Right lobe of liver (tissue), 4 donors: ENCODE results near the gene ADGRE3.

Experiments used
- POLR2A ChIP-seq: fragments of 450-650 bp; IDR thresholded peaks from one replicate; pipeline ENCODE4 v1.6.1; 2017; ENCODE audit warnings: antibody characterized with exemption, mild to moderate bottlenecking
- TF ChIP-seq, protein P1 (sequence below), 4 donors: fragments of 200-600 bp in 3 of 4; fragments of 450-650 bp in 1 of 4; IDR thresholded peaks; one replicate each; pipeline versions ENCODE4 v1.5.1 to v1.8.0; 2016 to 2022; ENCODE audit warnings: antibody characterized with exemption in 4 of 4, mild to moderate bottlenecking in 2 of 4
- donor health status: DM: no; HTN: no; CAD: no.
- donor health status: DM: no; HTN: no; CAD: no.
- donor health status: DM: no; HTN: yes; CAD: no.

DNA sequence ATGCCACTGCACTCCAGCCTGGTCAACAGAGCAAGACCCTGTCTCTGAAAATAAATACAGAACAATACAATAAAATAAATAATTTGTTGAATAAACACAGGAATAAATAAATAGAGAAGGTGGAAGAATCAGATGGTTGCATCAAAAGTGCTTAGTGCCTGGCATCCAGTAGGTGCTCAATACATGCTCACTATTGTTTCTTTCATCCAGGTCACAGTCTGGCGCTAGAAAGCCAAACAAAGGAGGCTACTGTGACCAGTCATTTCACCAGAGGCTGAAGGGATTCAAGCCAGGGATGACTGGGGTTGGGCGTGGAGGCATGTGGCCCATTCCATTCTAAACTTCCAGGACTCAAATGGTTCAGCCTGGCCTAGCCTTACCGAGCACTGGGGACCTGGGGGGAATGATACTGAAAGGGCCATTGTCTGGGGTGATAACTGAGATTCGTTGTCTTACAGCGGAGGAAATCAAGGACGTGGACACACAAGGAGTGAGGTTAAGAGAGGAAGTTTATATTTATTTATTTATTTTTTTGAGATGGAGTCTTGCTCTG is 99.1 kb downstream of the ADGRE3 start:
- TF ChIP-seq, protein P1, sequence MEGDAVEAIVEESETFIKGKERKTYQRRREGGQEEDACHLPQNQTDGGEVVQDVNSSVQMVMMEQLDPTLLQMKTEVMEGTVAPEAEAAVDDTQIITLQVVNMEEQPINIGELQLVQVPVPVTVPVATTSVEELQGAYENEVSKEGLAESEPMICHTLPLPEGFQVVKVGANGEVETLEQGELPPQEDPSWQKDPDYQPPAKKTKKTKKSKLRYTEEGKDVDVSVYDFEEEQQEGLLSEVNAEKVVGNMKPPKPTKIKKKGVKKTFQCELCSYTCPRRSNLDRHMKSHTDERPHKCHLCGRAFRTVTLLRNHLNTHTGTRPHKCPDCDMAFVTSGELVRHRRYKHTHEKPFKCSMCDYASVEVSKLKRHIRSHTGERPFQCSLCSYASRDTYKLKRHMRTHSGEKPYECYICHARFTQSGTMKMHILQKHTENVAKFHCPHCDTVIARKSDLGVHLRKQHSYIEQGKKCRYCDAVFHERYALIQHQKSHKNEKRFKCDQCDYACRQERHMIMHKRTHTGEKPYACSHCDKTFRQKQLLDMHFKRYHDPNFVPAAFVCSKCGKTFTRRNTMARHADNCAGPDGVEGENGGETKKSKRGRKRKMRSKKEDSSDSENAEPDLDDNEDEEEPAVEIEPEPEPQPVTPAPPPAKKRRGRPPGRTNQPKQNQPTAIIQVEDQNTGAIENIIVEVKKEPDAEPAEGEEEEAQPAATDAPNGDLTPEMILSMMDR (IDR thresholded peaks at IDR 0.05): no peak
- TF ChIP-seq POLR2A: no peak
